HCT116 (cell line): Measurements from ENCODE around the gene CTBP2. TPM values are rescaled to one million over a fixed set of nuclear protein-coding genes. Genes with fewer than 3 reads are reported as not detected.
"Not testable (repeated sequence)": the region's sequence is repeated elsewhere in the genome, so short reads cannot be mapped to it uniquely, and the experiment has no call there.

Experiments used
- ATAC-seq: fragments of 200-7000 bp; cut with Tn5 transposase; 2 replicates; pipeline ENCODE4 v1.9.1; 2020; ENCODE audit warnings: mild to moderate bottlenecking, moderate library complexity
- BruUV-seq: library from RNA; stranded (reverse); fragments of 400-500 nt; replicated peaks from 2 replicates; lab custom pipeline; 2021; lab: Mats Ljungman, UMichigan
- CTCF ChIA-PET: fragments of 300-600 bp; sonication (Branson Sonifier 250); formaldehyde crosslinking; loops from one replicate; lab custom pipeline; 2021; ENCODE audit warnings: antibody characterized with exemption; lab: Charles Lee
- POLR2A ChIA-PET: fragments of 300-600, 350-600 bp; sonication (Branson Sonifier 250); formaldehyde crosslinking; loops from one replicate; lab custom pipeline; 2021; ENCODE audit warnings: antibody characterized with exemption; lab: Charles Lee
- RAD21 ChIA-PET, 2 experiments: fragments of 300-600 bp; sonication (Branson Sonifier 250); formaldehyde crosslinking; loops; one replicate each; lab custom pipeline; 2023; ENCODE audit warnings: low total read pairs in 2 of 2; ENCODE audit not compliant: uncharacterized antibody in 2 of 2, unreplicated experiment in 2 of 2, low non-redundant PET in 1 of 2; lab: Charles Lee
- DNase-seq: peaks from one replicate; pipeline ENCODE4 v3.0.0-alpha.2; 2010; ENCODE audit warnings: low read depth, low spot score
- H2AFZ ChIP-seq: fragments of 200-600 bp; shearing (Covaris generic), sonication (generic); 2 replicates; pipeline ENCODE4 v1.6.1; 2017; ENCODE audit warnings: low read depth, mixed run types, mixed read lengths, antibody characterized with exemption, low read length; ENCODE audit not compliant: poor library complexity, severe bottlenecking
- H3K27ac ChIP-seq: 2 replicates; pipeline ENCODE4 v1.5.1; 2012; ENCODE audit warnings: low read depth, low read length
- H3K27me3 ChIP-seq: fragments of 200-600 bp; sonication (generic); 2 replicates; pipeline ENCODE4 v1.6.1; 2016; ENCODE audit warnings: mixed run types, low read length, mixed read lengths; ENCODE audit not compliant: insufficient read depth
- H3K36me3 ChIP-seq, 2 experiments: fragments of 200-500 bp in 1 of 2; fragments of 200-600 bp in 1 of 2; sonication (Bioruptor generic) in 1 of 2; sonication (generic) in 1 of 2; 2 replicates each; pipeline versions ENCODE4 v1.5.1 to v1.6.1; 2014 to 2016; ENCODE audit warnings: low read length in 2 of 2, inconsistent platforms in 1 of 2, mixed read lengths in 1 of 2, mixed run types in 1 of 2; ENCODE audit not compliant: insufficient read depth in 2 of 2, control insufficient read depth in 1 of 2
- H3K4me1 ChIP-seq, 2 experiments: fragments of 200-600 bp in 1 of 2; sonication (generic) in 1 of 2; 2 replicates each; pipeline versions ENCODE4 v1.5.1 to v1.6.1; 2012 to 2017; ENCODE audit warnings: low read length in 2 of 2, inconsistent platforms in 1 of 2, mild to moderate bottlenecking in 1 of 2, mixed read lengths in 1 of 2, mixed run types in 1 of 2, moderate library complexity in 1 of 2; ENCODE audit not compliant: insufficient read depth in 2 of 2, control insufficient read depth in 1 of 2
- H3K4me2 ChIP-seq: fragments of 200-600 bp; sonication (generic); 2 replicates; pipeline ENCODE4 v1.6.1; 2017; ENCODE audit warnings: mixed run types, low read length, mixed read lengths
- H3K4me3 ChIP-seq, 2 experiments: fragments of 200-600 bp in 1 of 2; sonication (generic) in 1 of 2; replicated peaks in 1 of 2; 2 replicates each; pipeline ENCODE4 v1.5.1; 2011 to 2016; ENCODE audit warnings: low read length in 2 of 2, control low read depth in 1 of 2, low read depth in 1 of 2, mild to moderate bottlenecking in 1 of 2, mixed read lengths in 1 of 2, mixed run types in 1 of 2
- H3K79me2 ChIP-seq: fragments of 200-600 bp; sonication (generic); 2 replicates; pipeline ENCODE4 v1.6.1; 2017; ENCODE audit warnings: mild to moderate bottlenecking, mixed run types, low read length, moderate library complexity, mixed read lengths; ENCODE audit not compliant: insufficient read depth
- H3K9ac ChIP-seq: fragments of 200-600 bp; sonication (generic); 2 replicates; pipeline ENCODE4 v1.6.1; 2016; ENCODE audit warnings: low read length, mixed read lengths
- H3K9me2 ChIP-seq: fragments of 200-600 bp; sonication (generic), shearing (Covaris generic); 2 replicates; pipeline ENCODE4 v1.6.1; 2017; ENCODE audit warnings: mixed run types, mild to moderate bottlenecking, moderate library complexity; ENCODE audit not compliant: insufficient read depth
- H3K9me3 ChIP-seq, 2 experiments: fragments of 200-500 bp in 1 of 2; fragments of 200-600 bp in 1 of 2; sonication (Bioruptor generic) in 1 of 2; sonication (generic) in 1 of 2; 2 replicates each; pipeline ENCODE4 v1.6.1; 2014 to 2017; ENCODE audit warnings: low read length in 2 of 2, mixed read lengths in 2 of 2, inconsistent platforms in 1 of 2, low read depth in 1 of 2, mild to moderate bottlenecking in 1 of 2, mixed run types in 1 of 2, moderate library complexity in 1 of 2; ENCODE audit not compliant: control insufficient read depth in 1 of 2, insufficient read depth in 1 of 2
- H4K20me1 ChIP-seq: fragments of 200-600 bp; sonication (generic), shearing (Covaris generic); 2 replicates; pipeline ENCODE4 v1.6.1; 2017; ENCODE audit warnings: mixed run types, mild to moderate bottlenecking, moderate library complexity; ENCODE audit not compliant: insufficient read depth
- ATF3 ChIP-seq: IDR thresholded peaks from 2 replicates; pipeline ENCODE4 v1.6.1; 2012
- CBX3 ChIP-seq: IDR thresholded peaks from 2 replicates; pipeline ENCODE4 v1.6.1; 2012; ENCODE audit warnings: low read depth
- CTCF ChIP-seq, 3 experiments: fragments of 200-600 bp in 1 of 3; sonication (generic) in 1 of 3; IDR thresholded peaks in 2 of 3; conservative IDR thresholded peaks in 1 of 3; 2 replicates each; pipeline ENCODE4 v1.5.1; 2012 to 2017; ENCODE audit warnings: low read depth in 2 of 3, low read length in 2 of 3, antibody characterized with exemption in 1 of 3, borderline replicate concordance in 1 of 3, control low read depth in 1 of 3, mild to moderate bottlenecking in 1 of 3, mixed read lengths in 1 of 3, mixed run types in 1 of 3, moderate library complexity in 1 of 3; ENCODE audit not compliant: insufficient read depth in 1 of 3
- EZH2phosphoT487 ChIP-seq: fragments of 200-600 bp; IDR thresholded peaks from 2 replicates; pipeline ENCODE4 v1.6.1; 2018; ENCODE audit warnings: antibody characterized with exemption, borderline replicate concordance
- YY1 ChIP-seq: IDR thresholded peaks from 2 replicates; pipeline ENCODE4 v1.6.1; 2011; ENCODE audit warnings: low read length, low read depth, moderate library complexity, mild to moderate bottlenecking; ENCODE audit not compliant: insufficient replicate concordance; ENCODE audit errors: extremely low read depth
- ZNF274 ChIP-seq: fragments of 200-500 bp; sonication (Bioruptor generic); IDR thresholded peaks from 2 replicates; pipeline ENCODE4 v1.6.1; 2014; ENCODE audit warnings: mild to moderate bottlenecking, low read depth, low read length, inconsistent platforms
- intact Hi-C: fragments of 100-400 bp; cut with micrococcal nuclease; formaldehyde crosslinking; loops from 2 replicates; pipeline ENCODE4 v1.10.0; 2022
- total RNA-seq: library from RNA; stranded (reverse); gene quantifications from one replicate; pipeline ENCODE4 v1.2.1, GENCODE V29; 2021; ENCODE audit not compliant: unreplicated experiment

Gene CTBP2
- total RNA-seq, 1 experiment from 2014 or later, result 144 TPM

GRCh38 chr10:125060026-125060425, 100.3 kb downstream of the CTBP2 start:
- CTCF ChIA-PET, result interaction anchor here (2.6 to 4.5 kb wide), 2 partner anchors 13 to 25 kb away, joined by 18 to 67 read pairs; no protein-coding TSS in a partner anchor
- intact Hi-C loops, result loop anchor here (5.0 kb wide), 3 partner anchors 62 to 528 kb away; no protein-coding TSS in a partner anchor

GRCh38 chr10:125059348-125059747, 101.0 kb downstream of the CTBP2 start:
- H3K36me3 ChIP-seq, intact Hi-C loops, DNase-seq, H2AFZ ChIP-seq, H3K9me3 ChIP-seq, POLR2A ChIA-PET, RAD21 ChIA-PET, H3K9me2 ChIP-seq, H3K4me3 ChIP-seq, H4K20me1 ChIP-seq, H3K27me3 ChIP-seq, H3K9ac ChIP-seq, BruUV-seq, H3K4me2 ChIP-seq, H3K27ac ChIP-seq, ATAC-seq: not testable (repeated sequence)
- peaks cover 92% of the 10 kb centered on the region for H3K79me2 ChIP-seq
- CTCF ChIA-PET, result interaction anchor here (2.6 kb wide), 1 partner anchor 11 kb away, joined by 11 read pairs; no protein-coding TSS in a partner anchor
- H3K4me1 ChIP-seq, result peaks cover 24 to 38% of the 10 kb centered on the region in 2 experiments

More at GRCh38 chr10:125060026-125060425, 100.3 kb downstream of the CTBP2 start:
- no TSS peak for BruUV-seq
- Histone ChIP-seq H3K36me3 (no peaks in the 10 kb centered on the region; a peak in 2 of 4 replicates), H2AFZ (no peak overlapping the region), H3K9me3 (no peaks in the 10 kb centered on the region), H3K27ac (no peak overlapping the region), H3K79me2 (peaks cover 92% of the 10 kb centered on the region), H3K9ac (no peak overlapping the region), H3K9me2 (no peaks in the 10 kb centered on the region), H3K27me3 (no peaks in the 10 kb centered on the region), H3K4me2 (no peak overlapping the region), H3K4me1 (peaks cover 29 to 45% of the 10 kb centered on the region in 2 experiments), H3K4me3 (no peak overlapping the region), H4K20me1 (peaks cover 8% of the 10 kb centered on the region; the same call in 1 of the 2 replicates)
- ChIA-PET RAD21 (no interaction called here), POLR2A (no interaction called here)
- ATAC-seq, result no peak
- no peak for DNase-seq
- no peak for TF ChIP-seq CTCF (IDR thresholded peaks at IDR 0.05 in 2 of 3, conservative IDR thresholded peaks at IDR 0.05 in 1 of 3; ENCODE audit: borderline replicate concordance in 1 of 3, insufficient read depth in 1 of 3, low read depth in 2 of 3, low read length in 2 of 3)
- no peak for TF ChIP-seq ZNF274
- TF ChIP-seq ATF3, result no peak
- no peak for TF ChIP-seq EZH2phosphoT487
- TF ChIP-seq CBX3, result no peak
- TF ChIP-seq YY1, result no peak
